A549 treated with dexamethasone at 1 μM for 4 hours (cell line): Measurements from ENCODE around the gene ITIH1. TPM values are rescaled to one million over a fixed set of nuclear protein-coding genes. Genes with fewer than 3 reads are reported as not detected.

ENCODE experiments used
- total RNA-seq: library from RNA; stranded (reverse); fragments of 200-300 nt; extraction: Qiagen RNA extraction; gene quantifications from 5 replicates; pipeline ENCODE4 v1.2.3, GENCODE V29; 2022

Gene ITIH1, protein sequence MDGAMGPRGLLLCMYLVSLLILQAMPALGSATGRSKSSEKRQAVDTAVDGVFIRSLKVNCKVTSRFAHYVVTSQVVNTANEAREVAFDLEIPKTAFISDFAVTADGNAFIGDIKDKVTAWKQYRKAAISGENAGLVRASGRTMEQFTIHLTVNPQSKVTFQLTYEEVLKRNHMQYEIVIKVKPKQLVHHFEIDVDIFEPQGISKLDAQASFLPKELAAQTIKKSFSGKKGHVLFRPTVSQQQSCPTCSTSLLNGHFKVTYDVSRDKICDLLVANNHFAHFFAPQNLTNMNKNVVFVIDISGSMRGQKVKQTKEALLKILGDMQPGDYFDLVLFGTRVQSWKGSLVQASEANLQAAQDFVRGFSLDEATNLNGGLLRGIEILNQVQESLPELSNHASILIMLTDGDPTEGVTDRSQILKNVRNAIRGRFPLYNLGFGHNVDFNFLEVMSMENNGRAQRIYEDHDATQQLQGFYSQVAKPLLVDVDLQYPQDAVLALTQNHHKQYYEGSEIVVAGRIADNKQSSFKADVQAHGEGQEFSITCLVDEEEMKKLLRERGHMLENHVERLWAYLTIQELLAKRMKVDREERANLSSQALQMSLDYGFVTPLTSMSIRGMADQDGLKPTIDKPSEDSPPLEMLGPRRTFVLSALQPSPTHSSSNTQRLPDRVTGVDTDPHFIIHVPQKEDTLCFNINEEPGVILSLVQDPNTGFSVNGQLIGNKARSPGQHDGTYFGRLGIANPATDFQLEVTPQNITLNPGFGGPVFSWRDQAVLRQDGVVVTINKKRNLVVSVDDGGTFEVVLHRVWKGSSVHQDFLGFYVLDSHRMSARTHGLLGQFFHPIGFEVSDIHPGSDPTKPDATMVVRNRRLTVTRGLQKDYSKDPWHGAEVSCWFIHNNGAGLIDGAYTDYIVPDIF
- total RNA-seq = 0.06 TPM in 1 of 5 replicates, not detected in the others

DNA sequence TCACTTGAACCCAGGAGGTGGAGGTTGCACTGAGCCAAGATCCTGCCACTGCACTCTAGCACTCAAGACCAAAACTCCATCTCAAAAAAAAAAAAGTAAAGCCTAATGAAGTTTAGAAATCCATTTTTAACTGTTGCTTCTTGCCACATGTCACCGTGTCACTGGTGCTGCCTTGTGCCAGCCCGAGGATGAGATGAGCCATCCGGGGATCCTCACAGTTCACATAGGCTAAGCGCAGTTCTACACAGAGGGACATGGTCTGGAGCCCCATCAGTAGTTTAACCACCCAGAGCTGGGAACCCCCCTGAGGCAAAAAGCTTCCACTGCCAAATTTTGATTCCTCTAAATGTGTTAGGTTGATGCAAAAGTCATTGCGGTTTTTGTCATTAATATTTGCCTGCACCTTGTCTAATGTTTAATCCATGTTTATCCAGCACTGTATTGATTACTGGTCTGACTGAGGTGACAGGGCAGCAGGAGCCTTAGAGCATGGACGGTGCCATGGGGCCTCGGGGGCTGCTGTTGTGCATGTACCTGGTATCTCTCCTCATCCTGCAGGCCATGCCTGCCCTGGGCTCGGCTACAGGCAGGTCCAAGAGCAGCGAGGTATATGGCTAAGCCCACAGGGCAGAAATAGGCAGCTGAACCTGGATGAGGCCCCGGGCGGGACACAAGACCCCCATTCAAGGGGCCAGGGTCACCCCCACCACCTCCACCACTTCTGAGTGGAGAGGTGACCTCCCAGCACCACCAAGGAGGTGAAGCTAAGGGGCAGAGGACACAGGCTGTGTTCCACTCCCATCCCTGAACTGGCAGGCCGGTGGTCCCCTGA lies at the start of gene ITIH1:
TSS of gene ITIH1 (plus strand) at position 473 of the 832 bp plus-strand sequence. CDS start at position 490, 17 bp downstream.

DNA sequence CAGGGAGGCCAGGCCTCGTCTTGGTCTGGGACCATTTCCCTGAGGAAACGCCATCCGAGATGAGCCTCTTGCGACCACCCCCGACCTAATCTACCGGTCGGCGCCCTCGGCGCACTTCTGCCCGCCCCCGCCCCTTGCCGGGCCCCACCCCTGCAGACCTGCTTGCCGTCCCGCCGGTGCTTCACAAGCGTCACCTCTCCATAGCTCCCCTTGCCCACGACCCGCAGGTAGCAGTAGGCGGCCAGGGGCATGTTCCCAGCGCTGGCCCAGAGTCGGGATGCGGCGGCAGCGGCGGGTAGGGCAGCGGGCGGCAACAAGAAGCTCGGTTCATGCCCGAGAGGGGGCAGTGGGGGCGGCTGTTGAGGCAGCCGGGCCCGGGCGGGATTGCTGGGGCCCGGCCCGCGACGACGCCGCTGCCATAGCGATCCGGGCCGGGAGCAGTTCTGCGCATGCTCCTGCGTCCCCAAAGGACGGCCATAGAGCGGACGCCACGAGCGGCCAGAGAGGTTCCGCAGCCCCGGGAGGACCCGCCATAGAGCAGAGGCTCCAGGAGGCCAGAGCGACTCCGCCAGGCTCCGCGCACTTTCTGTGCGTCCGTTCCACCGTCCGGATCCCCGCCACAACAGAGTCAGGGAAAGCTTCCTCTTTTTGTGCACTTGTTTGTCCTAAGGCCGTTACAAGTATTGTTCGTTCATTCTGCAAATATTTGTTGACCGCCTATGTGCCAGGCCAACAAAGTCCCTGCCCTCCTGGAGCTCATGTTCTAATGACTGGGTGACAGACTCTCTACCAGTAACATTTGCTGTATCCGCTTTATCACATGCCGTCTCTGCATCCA lies 6.7 kb upstream of the ITIH1 start, which contains the start of gene NEK4:
TSS of gene NEK4 (minus strand) at position 445 of the 838 bp plus-strand sequence. CDS start at position 251, 194 bp downstream.

GRCh38 chr3:52794612-52795099 lies 17.3 kb downstream of the ITIH1 start, which contains the start of gene ITIH3:
Gene ITIH3 (plus strand): TSS chr3:52794796. CDS start chr3:52794804, 8 bp downstream.

DNA sequence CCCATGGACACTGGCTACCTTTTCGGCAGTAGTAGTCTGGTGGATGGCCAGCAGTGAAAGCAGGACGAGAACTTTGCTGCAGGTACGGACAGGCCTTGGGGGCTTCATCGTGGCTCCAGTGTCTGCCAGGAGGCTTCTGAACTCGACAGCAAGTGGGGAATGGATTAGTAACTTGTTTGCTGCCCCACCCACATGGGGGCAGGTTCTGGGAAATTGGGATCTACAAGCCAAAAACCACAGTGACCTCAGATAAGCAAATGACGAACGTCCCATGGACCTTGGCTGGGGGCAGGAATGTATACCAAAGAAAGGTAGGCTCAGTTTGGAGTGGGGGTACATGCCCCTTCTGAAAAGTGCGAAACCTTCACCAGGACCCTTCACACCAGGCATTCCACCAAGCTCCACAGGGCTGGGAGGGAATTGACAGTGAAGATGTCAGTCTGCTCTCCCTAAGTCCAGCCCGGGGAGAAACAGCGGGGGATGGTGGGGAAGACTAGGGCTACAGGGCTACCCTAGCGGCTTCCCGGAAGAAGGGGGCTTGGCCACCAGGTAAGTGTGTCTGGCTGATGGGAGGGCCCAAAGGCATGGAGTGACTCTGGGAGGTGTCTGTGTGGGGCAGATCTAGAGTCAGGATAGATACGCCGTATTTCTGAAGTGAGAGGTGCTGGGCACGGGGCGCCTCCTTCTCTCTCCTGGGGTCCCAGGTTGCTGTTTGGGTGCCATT lies 53.3 kb downstream of the ITIH1 start, which contains the start of gene ITIH4:
TSS of gene ITIH4 (minus strand) at position 138 of the 724 bp plus-strand sequence. CDS start at position 108, 30 bp downstream.

DNA sequence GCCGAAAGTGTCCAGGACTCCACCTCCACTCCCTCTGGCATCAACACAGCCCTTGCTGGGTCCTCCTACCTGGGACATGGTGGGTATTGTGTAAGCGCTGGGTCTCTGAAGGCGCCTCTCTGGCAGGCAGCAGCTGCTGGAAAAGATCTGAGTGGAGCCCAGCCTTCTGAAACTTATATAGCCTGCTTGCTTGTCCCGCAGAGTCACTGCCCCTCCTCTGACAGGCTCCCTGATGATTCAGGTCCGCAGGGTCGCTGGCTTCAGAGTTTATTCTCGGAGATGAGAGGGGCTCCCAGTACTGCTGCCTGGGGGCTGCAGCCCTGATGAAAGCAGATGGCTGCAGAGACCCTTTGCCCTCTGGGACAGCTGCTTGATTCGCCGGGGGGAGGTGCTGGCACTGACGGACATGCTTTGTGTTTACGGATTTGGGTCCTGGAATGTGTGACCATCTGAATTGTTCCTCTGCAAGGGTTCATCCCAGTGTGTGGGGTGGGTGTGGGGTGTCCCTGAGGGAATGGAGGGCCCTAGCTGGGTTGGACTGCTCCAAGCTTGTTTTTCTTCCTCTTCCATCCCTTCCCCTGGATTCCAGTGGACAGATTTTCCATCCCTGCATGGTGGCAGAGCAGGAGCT lies 57.6 kb downstream of the ITIH1 start, which contains the start of gene MUSTN1:
TSS of gene MUSTN1 (minus strand) at position 149 of the 631 bp plus-strand sequence. CDS start at position 78, 71 bp downstream.

Other genes with a start within 250 kb of the ITIH1 start
- 82.0 to 105 TPM (median 98.6 TPM) in 5 replicates for gene NT5DC2, start 243.7 kb upstream of the ITIH1 start, total RNA-seq
- 47.1 to 85.1 TPM (median 48.4 TPM) in 5 replicates for gene UQCC5, start 241.0 kb upstream of the ITIH1 start, total RNA-seq
- gene PBRM1, start 91.7 kb upstream of the ITIH1 start, total RNA-seq = 9.8 to 19.7 TPM (median 16.7 TPM) in 5 replicates
- 90.0 to 134 TPM (median 91.6 TPM) in 5 replicates for gene GNL3, start 91.6 kb upstream of the ITIH1 start, total RNA-seq
- gene GLT8D1, start 71.8 kb upstream of the ITIH1 start, total RNA-seq = 35.8 to 41.4 TPM (median 38.7 TPM) in 5 replicates
- gene SPCS1, start 71.5 kb upstream of the ITIH1 start, total RNA-seq = 160 to 177 TPM (median 167 TPM) in 5 replicates
- gene NEK4, start 6.7 kb upstream of the ITIH1 start, total RNA-seq = 10.9 to 15.0 TPM (median 14.0 TPM) in 5 replicates
- 0.08 to 0.37 TPM (median 0.15 TPM) in 5 replicates for gene ITIH3, start 17.2 kb downstream of the ITIH1 start, total RNA-seq
- gene ITIH4, start 53.1 kb downstream of the ITIH1 start, total RNA-seq = 0.25 to 1.0 TPM (median 0.63 TPM) in 5 replicates
- gene MUSTN1, start 57.4 kb downstream of the ITIH1 start, total RNA-seq = 0.14 to 0.31 TPM (median 0.16 TPM) in 4 of 5 replicates, not detected in the other
- gene STIMATE, start 119.9 kb downstream of the ITIH1 start, total RNA-seq = 7.3 to 9.2 TPM (median 8.8 TPM) in 5 replicates